Kidney epithelial cell (primary cell): Measurements from ENCODE around the gene JOSD2. TPM values are rescaled to one million over a fixed set of nuclear protein-coding genes. Genes with fewer than 3 reads are reported as not detected.
A peak's percentile ranks its signal among the peaks of the same experiment; 100 is the strongest.

Source experiments
- DNase-seq: peaks from one replicate; pipeline ENCODE4 v3.0.0-alpha.2; 2010; ENCODE audit warnings: low read depth
- H3K27me3 ChIP-seq: 2 replicates; pipeline ENCODE4 v1.6.0; 2011; ENCODE audit warnings: low read length; ENCODE audit not compliant: control insufficient read depth, insufficient read depth
- H3K36me3 ChIP-seq: 2 replicates; pipeline ENCODE4 v1.5.1; 2011; ENCODE audit warnings: low read length; ENCODE audit not compliant: control insufficient read depth, insufficient read depth
- H3K4me3 ChIP-seq: 2 replicates; pipeline ENCODE4 v1.5.1; 2011; ENCODE audit warnings: low read depth, mild to moderate bottlenecking, control low read depth, low read length
- CTCF ChIP-seq: IDR thresholded peaks from 2 replicates; pipeline ENCODE4 v1.5.1; 2011; ENCODE audit warnings: mild to moderate bottlenecking, moderate library complexity, low read length, control low read depth, inconsistent platforms; ENCODE audit not compliant: insufficient read depth, poor library complexity, severe bottlenecking
- total RNA-seq: library from RNA; depleted of rRNA; stranded (reverse); fragments of >200 nt; gene quantifications from 2 replicates; pipeline ENCODE4 v1.2.3, GENCODE V29; 2015

JOSD2 gene
- total RNA-seq, 1 donor from 2014 or later: 26.8 TPM

DNA sequence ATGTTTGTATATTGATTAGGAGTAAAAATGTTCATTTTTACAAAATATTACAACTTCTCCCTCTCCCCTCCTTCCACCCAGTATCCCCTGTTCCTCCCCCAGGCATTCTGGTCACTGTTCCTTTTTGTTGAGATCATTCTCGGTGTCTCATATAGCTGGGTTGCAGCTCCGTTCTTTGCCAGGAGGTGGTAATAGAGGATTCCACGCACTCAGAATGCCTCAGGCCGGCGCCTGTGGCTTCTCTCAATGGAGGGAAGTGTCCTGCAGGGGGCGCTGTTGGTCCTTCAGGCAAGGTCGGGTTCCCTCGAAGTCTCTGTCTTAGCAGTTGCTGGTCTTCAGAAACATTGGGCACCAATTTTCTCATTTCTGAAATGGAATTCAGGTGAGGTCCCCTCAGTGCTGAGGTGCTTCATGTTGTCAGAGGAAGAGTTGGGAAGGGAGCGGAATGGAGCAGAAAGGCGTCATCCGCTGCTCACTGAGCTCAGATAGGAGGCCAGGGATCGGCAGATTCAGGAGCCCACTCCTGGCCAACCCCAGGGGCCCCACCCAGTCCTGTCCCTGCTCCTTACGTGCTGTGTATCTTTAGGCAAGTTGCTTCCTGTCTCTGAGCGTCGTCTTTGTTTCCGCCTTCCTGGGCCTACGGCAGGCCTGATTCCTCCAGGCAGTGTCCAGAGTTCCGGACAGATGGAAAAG is 24.0 kb downstream of the JOSD2 start:
- Histone ChIP-seq H3K4me3 (no peak overlapping the region), H3K27me3 (peaks cover 40% of the 10 kb centered on the region), H3K36me3 (no peaks in the 10 kb centered on the region)
- peak; percentile 52 for TF ChIP-seq CTCF
- no peak for DNase-seq

DNA sequence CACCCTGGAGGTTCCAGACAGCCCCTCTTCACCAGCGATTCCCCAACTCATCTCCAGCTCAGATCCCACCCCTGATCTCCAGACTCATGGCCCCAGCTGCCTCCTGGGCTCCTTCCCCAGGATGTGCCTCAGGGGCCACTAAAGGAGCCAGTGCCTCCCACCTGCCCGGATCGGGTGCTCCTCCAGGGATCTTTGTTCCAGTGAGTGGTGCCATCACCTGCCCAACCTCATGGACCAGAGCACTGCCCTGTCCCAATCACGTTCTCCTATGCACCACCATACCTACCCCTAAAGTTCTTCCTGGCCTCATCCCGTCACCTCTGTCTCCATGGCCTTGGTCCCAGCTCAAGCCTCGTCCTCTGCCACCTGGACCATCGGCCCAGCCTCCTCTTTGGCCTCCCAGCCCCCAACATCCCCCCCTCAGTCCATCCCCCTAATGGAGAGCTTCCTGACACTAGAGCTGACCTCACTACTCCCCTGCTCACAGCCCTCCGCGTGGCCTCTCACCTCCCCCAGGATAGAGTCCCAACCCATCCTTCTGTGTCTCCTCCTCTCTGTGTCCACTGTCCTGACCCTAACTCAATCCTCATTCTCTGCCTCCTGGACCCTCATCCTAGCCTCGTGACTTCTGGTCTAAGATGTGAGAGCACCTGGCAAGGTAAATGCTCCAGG is 25.6 kb downstream of the JOSD2 start:
- peaks cover 25% of the 10 kb centered on the region for H3K27me3 ChIP-seq
- DNase-seq: no peak
- TF ChIP-seq CTCF: no peak
- no peaks in the 10 kb centered on the region for H3K36me3 ChIP-seq
- H3K4me3 ChIP-seq: no peak overlapping the region

GRCh38 chr19:50482916-50483315 is 28.1 kb downstream of the JOSD2 start:
- no peak for TF ChIP-seq CTCF
- Histone ChIP-seq H3K4me3 (no peak overlapping the region), H3K27me3 (peaks cover 9% of the 10 kb centered on the region), H3K36me3 (no peaks in the 10 kb centered on the region)
- no peak for DNase-seq

- H3K4me3 ChIP-seq: no peak overlapping the region
- DNase-seq: no peak
- H3K36me3 ChIP-seq: no peaks in the 10 kb centered on the region
- TF ChIP-seq CTCF: no peak
- H3K27me3 ChIP-seq: peaks cover 4% of the 10 kb centered on the region
Measured at GRCh38 chr19:50482271-50482855, 28.6 kb downstream of the JOSD2 start.

DNA sequence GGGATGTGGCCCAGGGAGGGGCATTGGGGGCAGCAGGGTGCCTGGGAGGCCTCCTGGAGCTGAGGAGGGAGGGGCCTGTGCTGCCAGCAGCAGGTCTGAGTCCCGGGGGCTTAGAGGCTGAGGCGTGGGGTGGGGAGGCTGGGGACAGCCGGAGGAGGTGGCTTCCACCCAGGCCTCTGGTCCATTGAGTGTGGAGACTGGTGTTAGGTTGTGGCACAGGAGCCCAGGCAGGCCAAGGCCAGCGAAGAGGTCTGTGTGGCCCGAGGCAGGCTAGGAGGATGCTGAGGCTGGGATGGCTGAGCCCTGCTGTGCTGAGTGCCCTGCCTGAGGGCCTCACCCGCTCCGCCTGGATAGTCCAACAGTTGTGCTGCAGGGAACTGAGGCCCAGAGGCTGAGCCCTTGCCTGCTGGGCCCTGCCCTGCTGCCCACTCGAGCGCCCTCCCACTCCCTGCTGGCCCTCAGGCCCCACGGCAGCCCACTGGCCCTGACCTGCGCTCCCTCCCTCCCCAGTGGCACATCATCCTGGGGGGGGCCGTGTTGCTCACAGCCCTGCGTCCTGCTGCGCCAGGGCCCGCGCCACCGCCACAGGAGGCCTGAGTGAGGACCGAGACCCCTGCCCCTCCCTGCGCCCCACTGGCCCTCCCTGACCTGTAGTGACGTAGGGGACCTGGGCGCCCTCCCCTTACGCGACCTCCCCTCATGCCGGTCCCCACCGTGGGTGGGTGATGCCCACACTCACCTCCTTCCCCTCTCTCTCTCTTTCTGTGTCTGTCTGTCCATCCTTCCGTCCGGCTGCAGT is 29.4 kb downstream of the JOSD2 start:
- no peaks in the 10 kb centered on the region for H3K36me3 ChIP-seq
- TF ChIP-seq CTCF: no peak
- H3K27me3 ChIP-seq: no peaks in the 10 kb centered on the region
- no peak for DNase-seq
- no peak overlapping the region for H3K4me3 ChIP-seq
